VCaP (cell line): ENCODE measurements around the gene ZC3H15.
"Not testable (repeated sequence)": the region's sequence is repeated elsewhere in the genome, so short reads cannot be mapped to it uniquely, and the experiment has no call there.

Source experiments
- H3K27ac ChIP-seq: fragments of 450-650 bp; 2 replicates; pipeline ENCODE4 v1.5.1; 2017
- CTCF ChIP-seq: fragments of 450-650 bp; conservative IDR thresholded peaks from 2 replicates; pipeline ENCODE4 v1.5.1; 2017; ENCODE audit warnings: mild to moderate bottlenecking, moderate library complexity

ZC3H15 gene

DNA sequence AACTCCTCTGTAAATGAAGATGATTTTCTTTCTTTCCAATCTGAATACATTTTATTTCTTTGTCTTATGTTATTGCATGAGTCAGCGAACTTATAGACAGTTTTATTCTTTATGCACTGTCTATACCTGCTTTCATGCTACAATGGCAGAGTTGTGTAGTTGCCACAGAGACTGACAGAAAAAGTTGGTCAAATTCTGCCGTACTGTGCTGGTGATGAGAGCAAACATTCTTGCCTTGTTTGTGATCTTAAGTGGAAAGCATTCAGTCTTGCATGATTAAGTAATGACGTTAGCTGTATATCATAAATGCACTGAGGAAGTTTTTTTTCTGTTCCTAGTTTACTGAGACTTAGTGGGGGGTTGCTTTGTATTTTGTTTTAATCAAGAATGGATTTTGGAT, 32.9 kb downstream of the ZC3H15 start:
- no peak for TF ChIP-seq CTCF
- no peak overlapping the region for H3K27ac ChIP-seq

DNA sequence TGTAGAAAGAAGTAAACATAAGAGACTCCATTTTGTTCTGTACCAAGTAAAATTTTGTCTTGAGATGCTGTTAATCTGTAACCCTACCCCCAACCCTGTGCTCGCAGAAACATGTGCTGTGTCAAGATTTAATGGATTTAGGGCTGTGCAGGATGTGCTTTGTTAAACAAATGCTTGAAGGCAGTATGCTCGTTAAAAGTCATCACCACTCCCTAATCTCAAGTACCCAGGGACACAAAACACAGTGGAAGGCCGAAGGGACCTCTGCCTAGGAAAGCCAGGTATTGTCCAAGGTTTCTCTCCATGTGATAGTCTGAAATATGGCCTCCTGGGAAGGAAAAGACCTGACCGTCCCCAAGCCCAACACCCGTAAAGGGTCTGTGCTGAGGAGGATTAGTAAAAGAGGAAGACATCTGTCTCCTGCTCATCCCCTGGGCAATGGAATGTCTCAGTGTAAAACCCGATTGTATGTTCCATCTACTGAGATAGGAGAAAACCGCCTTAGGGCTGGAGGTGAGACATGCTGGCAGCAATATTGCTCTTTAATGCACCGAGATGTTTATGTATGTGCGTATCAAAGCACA, 35.6 kb downstream of the ZC3H15 start:
- H3K27ac ChIP-seq: not testable (repeated sequence)

DNA sequence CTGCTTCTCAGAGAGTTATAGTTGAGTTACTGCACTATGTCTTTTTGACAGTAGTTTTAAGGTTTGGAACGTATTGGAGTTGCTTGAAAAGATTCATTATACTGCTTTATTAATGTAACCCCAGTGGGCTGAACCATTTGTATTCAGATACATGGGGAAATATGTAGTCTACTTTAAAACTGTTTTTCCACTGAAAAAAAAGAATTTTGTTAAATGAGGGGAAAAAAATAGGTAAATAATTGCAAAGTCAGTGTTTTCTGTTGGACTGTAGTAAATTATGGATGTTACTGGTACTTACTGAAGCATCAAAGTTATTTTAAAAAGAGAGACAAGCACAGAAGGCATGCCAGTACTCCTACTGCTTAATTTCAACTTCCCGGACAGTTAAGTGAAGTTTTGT, 36.4 kb downstream of the ZC3H15 start:
- H3K27ac ChIP-seq: no peak overlapping the region
- TF ChIP-seq CTCF: no peak

DNA sequence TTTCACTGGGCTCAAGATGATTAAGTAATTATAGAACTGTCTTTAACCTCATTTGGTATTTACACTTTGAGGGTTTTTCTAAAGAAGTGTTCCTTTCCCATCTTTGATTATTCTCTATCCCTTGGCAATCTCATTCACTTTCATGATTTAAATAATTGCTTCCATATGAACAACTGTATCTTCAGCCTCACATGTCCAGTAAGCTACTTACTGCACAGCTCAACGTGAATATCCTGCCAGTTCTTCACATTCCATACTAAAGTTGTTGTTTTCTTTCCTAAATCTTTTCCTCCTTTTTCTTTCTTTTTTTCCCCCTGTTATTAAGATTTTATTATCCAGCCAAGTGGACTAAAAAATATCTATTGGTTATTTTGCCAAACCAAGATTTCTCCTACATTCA, 37.7 kb downstream of the ZC3H15 start:
- H3K27ac ChIP-seq: no peak overlapping the region
- no peak for TF ChIP-seq CTCF

- no peak overlapping the region for H3K27ac ChIP-seq
- no peak for TF ChIP-seq CTCF
Observed at GRCh38 chr2:186526281-186526680, 40.2 kb downstream of the ZC3H15 start.

- H3K27ac ChIP-seq: no peak overlapping the region
- no peak for TF ChIP-seq CTCF
Observed at GRCh38 chr2:186530314-186530713, 44.3 kb downstream of the ZC3H15 start.

DNA sequence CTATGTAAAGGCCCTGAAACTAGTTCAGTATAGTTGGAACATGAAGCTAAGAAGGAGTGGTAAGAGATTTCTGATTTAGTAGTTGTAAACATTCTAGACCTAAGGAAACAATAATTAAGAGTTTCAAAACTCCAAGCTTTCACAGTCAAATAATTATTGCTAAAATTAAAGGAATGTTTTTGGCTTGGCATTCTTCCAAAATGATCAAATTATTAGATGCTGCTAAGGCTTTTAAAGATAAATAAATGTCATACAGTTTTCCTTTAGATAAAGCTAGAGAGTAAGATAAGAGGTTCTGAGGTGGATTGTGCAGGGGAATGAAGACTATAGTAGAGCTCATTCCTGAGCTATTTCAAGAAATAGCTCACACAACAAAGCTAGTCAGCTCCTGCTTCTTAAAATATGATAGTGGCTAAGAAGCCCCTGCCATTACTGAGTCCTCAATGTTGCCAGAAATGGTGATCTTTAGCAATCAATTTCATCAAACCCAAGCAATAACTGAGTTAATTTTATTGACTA, 45.3 kb downstream of the ZC3H15 start:
- H3K27ac ChIP-seq: no peak overlapping the region
- TF ChIP-seq CTCF: no peak

GRCh38 chr2:186532891-186533290, 46.8 kb downstream of the ZC3H15 start:
- peak overlapping the region; percentile 48 for H3K27ac ChIP-seq
- TF ChIP-seq CTCF: no peak
